ENCODE results near the gene CUEDC2.

The CUEDC2 gene

DNA sequence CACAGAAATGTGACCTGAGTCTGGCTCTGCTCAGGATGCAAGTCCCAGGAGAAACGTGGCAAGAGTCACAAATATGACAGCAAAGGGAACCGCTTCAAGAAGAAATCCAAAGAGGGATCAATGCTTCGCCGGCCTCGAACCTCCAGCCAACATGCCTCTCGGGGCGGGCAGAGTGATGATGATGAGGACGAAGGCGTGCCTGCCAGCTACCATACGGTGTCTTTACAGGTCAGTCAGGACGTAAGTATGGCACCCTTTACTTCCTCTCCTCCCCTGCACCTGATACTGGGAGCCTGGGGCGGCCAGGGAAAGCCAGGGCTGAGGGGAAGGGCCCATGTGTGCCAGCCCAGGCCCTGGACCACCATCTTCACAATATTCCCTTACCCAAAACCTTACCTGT lies 55.5 kb downstream of the CUEDC2 start:
- H3K79me2 ChIP-seq (ENCODE audit: insufficient read depth, low read length), result no peaks in the 10 kb centered on the region
- no peaks in the 10 kb centered on the region for H3K9me3 ChIP-seq (ENCODE audit: insufficient read depth, low read length)
- no peak overlapping the region for H3K27ac ChIP-seq (ENCODE audit: low read depth, low read length)
- H3K9ac ChIP-seq (ENCODE audit: low read length), result no peak overlapping the region
- H2AFZ ChIP-seq (ENCODE audit: low read depth, low read length, severe bottlenecking), result no peak overlapping the region
- no peaks in the 10 kb centered on the region for H3F3A ChIP-seq (ENCODE audit: insufficient read depth)
- no peaks in the 10 kb centered on the region for H3K9me2 ChIP-seq (replicated peaks; ENCODE audit: insufficient read depth, low read length)
- H4K20me1 ChIP-seq (ENCODE audit: low read depth, low read length), result no peaks in the 10 kb centered on the region
- no peak overlapping the region for H3K4me2 ChIP-seq (ENCODE audit: low read depth, low read length, poor library complexity, severe bottlenecking)
- TF ChIP-seq, protein P1, sequence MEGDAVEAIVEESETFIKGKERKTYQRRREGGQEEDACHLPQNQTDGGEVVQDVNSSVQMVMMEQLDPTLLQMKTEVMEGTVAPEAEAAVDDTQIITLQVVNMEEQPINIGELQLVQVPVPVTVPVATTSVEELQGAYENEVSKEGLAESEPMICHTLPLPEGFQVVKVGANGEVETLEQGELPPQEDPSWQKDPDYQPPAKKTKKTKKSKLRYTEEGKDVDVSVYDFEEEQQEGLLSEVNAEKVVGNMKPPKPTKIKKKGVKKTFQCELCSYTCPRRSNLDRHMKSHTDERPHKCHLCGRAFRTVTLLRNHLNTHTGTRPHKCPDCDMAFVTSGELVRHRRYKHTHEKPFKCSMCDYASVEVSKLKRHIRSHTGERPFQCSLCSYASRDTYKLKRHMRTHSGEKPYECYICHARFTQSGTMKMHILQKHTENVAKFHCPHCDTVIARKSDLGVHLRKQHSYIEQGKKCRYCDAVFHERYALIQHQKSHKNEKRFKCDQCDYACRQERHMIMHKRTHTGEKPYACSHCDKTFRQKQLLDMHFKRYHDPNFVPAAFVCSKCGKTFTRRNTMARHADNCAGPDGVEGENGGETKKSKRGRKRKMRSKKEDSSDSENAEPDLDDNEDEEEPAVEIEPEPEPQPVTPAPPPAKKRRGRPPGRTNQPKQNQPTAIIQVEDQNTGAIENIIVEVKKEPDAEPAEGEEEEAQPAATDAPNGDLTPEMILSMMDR (IDR thresholded peaks at IDR 0.05; ENCODE audit: insufficient read depth, low read length, poor library complexity, severe bottlenecking), result no peak
- H3K36me3 ChIP-seq (ENCODE audit: low read length), result no peaks in the 10 kb centered on the region; the same call in 1 of the 2 replicates
- no peak overlapping the region for H3K4me3 ChIP-seq (ENCODE audit: insufficient read depth, low read length, poor library complexity, severe bottlenecking)
- no peaks in the 10 kb centered on the region for H3K27me3 ChIP-seq (ENCODE audit: low read length)

- Histone ChIP-seq H3K27me3 (ENCODE audit: low read length) (no peaks in the 10 kb centered on the region), H3K27ac (ENCODE audit: low read depth, low read length) (no peak overlapping the region), H3K9ac (ENCODE audit: low read length) (no peak overlapping the region), H3F3A (ENCODE audit: insufficient read depth) (no peaks in the 10 kb centered on the region), H3K36me3 (ENCODE audit: low read length) (peaks cover 6% of the 10 kb centered on the region; the same call in 1 of the 2 replicates), H3K4me3 (ENCODE audit: insufficient read depth, low read length, poor library complexity, severe bottlenecking) (no peak overlapping the region), H2AFZ (ENCODE audit: low read depth, low read length, severe bottlenecking) (no peak overlapping the region), H4K20me1 (ENCODE audit: low read depth, low read length) (no peaks in the 10 kb centered on the region), H3K4me2 (ENCODE audit: low read depth, low read length, poor library complexity, severe bottlenecking) (no peak overlapping the region), H3K9me3 (ENCODE audit: insufficient read depth, low read length) (no peaks in the 10 kb centered on the region), H3K79me2 (ENCODE audit: insufficient read depth, low read length) (no peaks in the 10 kb centered on the region), H3K9me2 (replicated peaks; ENCODE audit: insufficient read depth, low read length) (no peaks in the 10 kb centered on the region)
- TF ChIP-seq EZH2phosphoT487 (conservative IDR thresholded peaks at IDR 0.05; ENCODE audit: low read length), result no peak
- TF ChIP-seq, protein P1 (IDR thresholded peaks at IDR 0.05; ENCODE audit: insufficient read depth, low read length, poor library complexity, severe bottlenecking), result no peak
Observed at GRCh38 chr10:102375867-102376266, 56.5 kb downstream of the CUEDC2 start.

- no peak overlapping the region for H3K27ac ChIP-seq (ENCODE audit: low read depth, low read length)
- H3K9ac ChIP-seq (ENCODE audit: low read length), result no peak overlapping the region
- H3K4me3 ChIP-seq (ENCODE audit: insufficient read depth, low read length, poor library complexity, severe bottlenecking), result no peak overlapping the region
- no peaks in the 10 kb centered on the region for H3F3A ChIP-seq (ENCODE audit: insufficient read depth)
- H4K20me1 ChIP-seq (ENCODE audit: low read depth, low read length), result no peaks in the 10 kb centered on the region
- H3K27me3 ChIP-seq (ENCODE audit: low read length), result no peaks in the 10 kb centered on the region
- no peak overlapping the region for H3K4me2 ChIP-seq (ENCODE audit: low read depth, low read length, poor library complexity, severe bottlenecking)
- no peaks in the 10 kb centered on the region for H3K79me2 ChIP-seq (ENCODE audit: insufficient read depth, low read length)
- H3K9me2 ChIP-seq (replicated peaks; ENCODE audit: insufficient read depth, low read length), result no peaks in the 10 kb centered on the region
- no peaks in the 10 kb centered on the region for H3K9me3 ChIP-seq (ENCODE audit: insufficient read depth, low read length)
- H2AFZ ChIP-seq (ENCODE audit: low read depth, low read length, severe bottlenecking), result no peak overlapping the region
- H3K36me3 ChIP-seq (ENCODE audit: low read length), result peaks cover 7% of the 10 kb centered on the region; the same call in 1 of the 2 replicates
- TF ChIP-seq, protein P1 (IDR thresholded peaks at IDR 0.05; ENCODE audit: insufficient read depth, low read length, poor library complexity, severe bottlenecking), result no peak
- no peak for TF ChIP-seq EZH2phosphoT487 (conservative IDR thresholded peaks at IDR 0.05; ENCODE audit: low read length)
Observed at GRCh38 chr10:102375250-102375649, 57.1 kb downstream of the CUEDC2 start.
